ENCODE results near the gene CCNB1.

- peak in 5 of 7 experiments; percentile 19 to 57 (median 46) for TF ChIP-seq CTCF (IDR thresholded peaks at IDR 0.05)
- TF ChIP-seq POLR2A (IDR thresholded peaks at IDR 0.05): peak; percentile 75 to 91 (median 91)
Measured at GRCh38 chr5:69217548-69218526, 50.9 kb downstream of the CCNB1 start.
